Measurements from ENCODE around the gene RPS3.
"Not testable (repeated sequence)": the region's sequence is repeated elsewhere in the genome, so short reads cannot be mapped to it uniquely, and the experiment has no call there.

Gene RPS3

DNA sequence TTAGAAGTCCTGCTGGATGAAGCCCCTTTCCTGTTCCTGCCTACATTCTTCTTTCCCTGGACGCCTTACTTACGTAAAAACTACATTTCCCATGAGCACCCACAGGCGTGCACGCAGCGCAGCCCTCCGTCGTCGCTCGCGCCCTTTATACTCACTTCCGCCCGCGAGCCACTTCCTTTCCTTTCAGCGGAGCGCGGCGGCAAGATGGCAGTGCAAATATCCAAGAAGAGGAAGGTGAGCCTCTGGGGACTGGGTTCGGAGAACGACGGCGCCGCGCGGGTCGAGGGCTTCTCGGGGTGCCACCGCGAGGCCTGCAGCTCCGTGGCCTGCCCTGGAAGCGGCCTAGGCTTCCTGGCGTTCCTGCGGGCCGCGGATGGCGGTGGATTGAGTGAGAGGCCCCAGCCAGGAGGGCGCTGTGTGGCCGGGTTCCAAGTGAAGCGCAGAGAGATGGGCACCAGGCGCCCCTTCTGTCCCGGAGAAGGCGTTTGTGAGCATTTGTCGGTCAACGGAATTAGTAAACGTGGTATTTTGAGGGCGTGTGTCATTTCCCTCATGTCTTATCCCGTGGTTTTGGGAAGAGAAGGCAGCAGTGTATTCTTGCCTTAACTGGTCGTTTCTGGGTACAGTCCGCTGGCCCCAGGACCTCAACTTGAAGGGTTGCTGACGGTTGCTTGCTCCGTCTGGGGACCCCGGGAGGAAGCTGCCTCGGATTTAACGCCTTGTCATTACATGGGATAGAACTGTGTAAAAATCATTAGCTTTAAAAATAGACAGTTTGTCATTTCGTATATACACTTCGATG lies at the start of gene RPS3:
RPS3 (plus strand) TSS at position 175 of the 802 bp plus-strand sequence; CDS start at position 205, 30 bp downstream.
- peak; percentile 91 for DNase-seq

DNA sequence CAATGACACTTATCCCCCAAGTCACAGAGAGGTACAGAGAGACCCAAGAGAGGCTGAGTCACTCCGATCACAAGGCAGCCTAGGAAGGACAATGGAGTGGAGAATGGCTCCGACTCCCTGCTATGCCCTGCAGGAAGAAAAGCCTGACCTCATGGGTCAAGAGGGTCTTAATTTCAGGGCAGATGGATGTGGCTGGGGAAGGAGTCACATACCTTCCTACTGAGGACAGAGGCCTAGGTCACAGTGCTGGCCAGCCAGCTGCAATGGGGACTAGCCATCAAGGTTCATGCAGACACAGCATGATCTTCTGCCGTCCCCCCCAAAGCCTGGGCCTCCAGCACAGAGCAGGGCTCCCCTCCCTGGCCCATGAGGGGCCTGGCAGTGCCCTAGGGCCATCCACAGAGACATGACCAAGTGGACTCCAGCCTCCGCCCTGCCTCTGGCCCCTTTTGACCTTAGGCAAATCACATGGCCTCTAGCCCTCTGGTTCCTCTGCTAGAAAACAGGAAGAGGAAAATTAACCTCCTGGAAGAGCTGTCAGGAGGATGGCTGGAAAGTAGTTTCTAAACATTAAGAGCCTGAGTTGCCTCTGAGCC lies 49.7 kb upstream of the RPS3 start:
- no peak for DNase-seq

DNA sequence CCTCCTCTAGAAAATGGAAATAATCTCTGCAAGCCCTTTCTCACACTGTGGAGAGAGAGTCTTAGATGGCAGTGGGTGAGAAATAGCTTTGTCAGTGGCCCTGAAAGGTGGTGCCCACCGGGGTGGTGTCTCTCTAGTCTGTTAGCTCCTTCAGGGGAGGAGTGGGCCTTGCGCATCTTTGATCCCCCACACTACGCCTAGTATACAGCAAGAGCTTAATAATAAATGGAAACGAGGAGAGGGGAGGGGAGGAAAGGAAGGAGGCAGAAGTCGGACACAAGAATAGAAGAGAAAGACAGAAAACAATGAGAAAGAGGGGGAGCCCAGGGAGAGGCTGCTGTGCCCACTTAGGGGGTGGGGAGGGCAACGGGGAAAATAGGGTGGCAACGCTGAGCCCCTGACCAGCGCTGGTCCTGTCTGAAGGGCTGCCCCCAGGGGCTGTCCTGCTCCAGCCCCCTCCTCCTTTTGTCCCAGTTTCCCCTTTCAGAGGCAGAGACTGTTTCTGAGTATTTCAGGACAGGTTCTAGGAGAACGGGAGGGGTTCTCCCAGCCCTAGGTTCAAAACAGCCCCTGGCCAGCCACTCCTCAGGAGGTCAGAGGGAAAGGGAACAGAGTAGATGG lies 49.1 kb upstream of the RPS3 start:
- DNase-seq = no peak

DNA sequence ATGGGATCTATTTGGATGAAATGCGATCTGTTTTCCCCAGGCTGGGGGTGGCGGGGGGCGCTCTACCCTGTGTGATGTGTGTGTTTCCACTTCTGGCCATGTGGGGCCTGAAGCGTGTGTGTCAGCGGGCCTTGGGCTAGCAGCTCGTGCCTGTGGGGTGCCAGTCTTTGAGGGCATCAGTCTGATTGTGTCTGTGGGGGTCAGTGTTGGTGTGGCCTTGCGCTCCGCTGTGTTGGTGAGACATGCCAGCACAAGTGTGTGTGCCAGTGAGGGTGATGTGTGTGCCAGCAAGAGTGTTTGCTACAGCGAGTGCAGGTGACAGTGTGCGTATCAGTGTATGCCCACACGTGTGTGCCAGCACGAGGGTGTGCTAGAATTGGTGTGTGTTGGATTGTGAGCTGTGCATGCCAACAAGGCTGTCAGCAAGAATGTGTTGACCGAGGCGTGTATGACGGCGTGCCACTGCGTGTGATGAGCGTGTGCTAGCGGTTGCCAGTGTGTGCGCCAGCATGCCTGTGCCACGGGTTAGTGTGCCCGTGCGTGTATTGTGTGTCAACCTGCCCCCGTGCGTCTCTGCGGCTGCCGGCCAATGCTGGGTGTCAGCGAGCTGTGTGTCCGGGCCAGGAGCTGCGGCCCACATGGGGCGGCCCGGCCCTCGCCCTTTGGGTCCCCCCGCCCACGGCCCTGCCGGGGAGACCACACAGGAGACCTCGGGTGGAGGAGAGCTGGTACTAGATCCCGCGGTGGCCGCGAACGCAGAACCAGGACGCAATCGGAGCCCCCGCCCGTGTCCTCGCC lies 48.4 kb upstream of the RPS3 start:
- DNase-seq = no peak

DNA sequence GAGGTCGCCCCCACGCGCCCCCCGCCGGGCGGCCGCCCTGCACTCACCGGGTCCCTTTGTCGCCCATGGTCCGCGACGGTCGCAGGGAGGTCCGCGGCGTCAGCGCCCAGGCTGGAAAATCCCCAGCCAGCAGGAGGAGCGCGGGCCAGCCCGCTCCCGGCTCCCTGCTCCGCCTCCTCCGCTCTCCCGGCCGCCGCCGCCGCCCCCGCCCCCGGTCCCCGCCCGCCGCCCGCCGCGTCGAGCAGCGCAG lies 47.9 kb upstream of the RPS3 start, which contains the start of gene ARRB1:
ARRB1 (minus strand) TSS at position 121 of the 250 bp plus-strand sequence; CDS start at position 67, 54 bp downstream.
- DNase-seq = no peak

DNA sequence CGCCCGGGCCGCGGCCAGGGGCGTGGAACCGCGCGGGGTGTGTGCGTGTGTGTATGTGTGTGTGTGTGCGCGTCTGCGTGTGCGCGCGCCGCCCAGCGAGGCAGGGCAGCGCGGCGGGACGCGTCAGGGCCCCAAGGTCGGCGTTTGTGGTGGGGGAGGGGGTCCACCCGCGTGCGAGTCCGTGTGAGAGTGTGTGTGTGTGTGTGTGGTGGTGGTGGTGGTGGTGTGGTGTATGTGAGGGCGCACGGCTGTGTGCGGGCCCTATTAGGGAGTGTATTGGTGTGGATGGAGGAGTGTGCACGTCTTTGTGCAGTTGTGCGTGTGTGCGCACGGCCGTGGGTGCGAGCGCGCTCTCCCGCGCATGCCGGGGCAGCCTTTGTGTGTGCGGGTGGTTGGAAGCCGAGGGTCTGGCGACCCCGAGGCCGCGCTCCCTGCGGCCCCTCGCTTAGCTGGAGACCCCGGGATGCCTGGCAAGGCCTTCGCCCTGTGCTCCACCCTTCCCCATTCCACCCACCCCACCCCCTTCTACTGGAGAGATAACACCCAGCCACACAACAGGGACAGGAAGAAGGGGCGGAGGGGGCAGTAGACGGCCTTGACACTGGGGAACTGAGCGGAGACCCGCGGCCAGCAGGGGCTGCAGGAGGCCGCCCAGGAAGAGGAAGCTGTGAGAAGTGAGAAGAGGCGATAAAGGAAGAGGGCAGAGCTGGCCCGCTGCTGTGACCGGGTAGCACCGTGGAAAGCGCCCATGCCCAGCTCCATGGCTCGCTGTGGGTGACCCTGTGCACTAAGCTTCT lies 47.3 kb upstream of the RPS3 start:
- no peak for DNase-seq

DNA sequence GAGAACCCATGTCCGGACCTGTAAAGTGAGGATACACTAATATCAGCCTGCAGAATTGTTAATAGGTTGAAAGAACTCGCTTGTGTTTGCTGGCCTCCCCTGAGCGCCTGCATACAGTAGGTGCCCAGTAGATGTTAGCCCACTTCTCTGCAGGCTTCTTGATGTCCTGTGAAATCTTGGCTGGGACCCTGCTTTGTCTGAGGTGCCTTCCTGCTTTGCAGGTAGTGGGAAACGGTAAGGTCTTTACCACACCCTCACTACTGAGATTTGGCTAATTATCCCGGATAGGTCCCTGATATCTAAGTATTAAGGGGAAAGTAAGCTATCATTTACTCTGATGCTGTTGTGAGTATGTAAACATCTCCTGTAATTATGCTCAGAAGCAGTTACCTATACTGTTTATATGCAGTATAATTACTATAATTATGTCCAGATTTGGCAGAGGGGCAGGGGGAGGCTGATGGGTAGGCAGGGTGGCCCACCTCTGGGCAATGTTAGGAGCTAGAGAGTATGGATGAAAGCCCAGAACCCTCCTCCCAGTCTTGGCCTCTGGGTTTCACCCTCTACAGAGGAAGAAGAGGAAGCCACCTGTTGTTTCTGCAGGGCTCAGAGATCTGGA lies 46.6 kb upstream of the RPS3 start:
- DNase-seq = no peak

DNA sequence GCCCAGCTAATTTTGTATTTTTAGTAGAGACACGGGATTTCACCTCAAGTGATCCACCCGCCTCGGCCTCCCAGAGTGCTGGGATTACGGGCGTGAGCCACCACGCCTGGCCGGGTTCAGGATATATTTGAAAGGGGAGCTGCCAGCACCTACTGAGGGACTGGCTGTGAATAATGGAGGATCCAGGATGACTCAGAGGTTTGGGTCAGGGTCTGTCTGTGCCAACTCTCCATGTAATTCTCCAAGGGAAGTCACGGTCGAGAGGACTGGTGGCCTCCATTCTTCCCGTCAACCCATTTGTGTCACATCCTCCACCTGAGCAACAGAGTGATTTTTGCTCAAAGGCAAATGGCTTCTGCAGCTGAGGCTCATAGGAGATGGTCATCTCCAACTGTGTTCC lies 44.3 kb upstream of the RPS3 start:
- DNase-seq = no peak

DNA sequence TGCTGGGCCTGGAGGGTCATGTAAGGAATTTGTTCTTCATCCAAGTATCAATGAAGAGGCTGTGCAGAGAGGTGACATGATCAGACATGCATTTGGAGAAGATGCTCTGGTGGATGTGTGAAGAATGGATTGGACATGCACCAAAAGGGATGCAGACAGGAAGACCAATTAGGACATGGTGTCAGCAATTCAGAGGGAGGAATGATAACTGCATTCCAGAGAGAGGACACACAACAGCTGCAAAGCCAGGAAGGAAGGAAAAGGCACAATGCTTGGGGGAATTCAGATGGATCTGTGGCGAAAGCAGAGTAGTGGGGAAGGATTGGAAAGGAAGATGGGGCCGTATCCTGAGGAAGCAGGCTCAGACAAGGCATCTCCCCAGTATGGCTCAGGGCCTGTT lies 42.7 kb upstream of the RPS3 start:
- DNase-seq = no peak

DNA sequence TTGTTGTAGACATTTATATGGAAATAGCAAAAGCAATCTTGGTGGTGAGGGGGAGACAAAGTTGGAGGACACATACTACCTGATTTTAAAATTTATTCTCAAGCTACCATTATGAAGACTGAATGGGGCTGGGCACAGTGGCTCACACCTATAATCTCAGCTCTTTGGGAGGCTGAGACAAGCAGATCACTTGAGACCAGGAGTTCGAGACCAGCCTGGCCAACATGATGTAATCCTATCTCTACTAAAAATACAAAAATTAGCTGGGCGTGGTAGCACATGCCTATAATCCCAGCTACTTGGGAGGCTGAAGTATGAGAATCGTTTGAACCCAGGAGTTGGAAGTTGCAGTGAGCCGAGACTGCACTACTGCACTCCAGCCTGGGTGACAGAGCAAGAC lies 37.0 kb upstream of the RPS3 start:
- DNase-seq = not testable (repeated sequence)

DNA sequence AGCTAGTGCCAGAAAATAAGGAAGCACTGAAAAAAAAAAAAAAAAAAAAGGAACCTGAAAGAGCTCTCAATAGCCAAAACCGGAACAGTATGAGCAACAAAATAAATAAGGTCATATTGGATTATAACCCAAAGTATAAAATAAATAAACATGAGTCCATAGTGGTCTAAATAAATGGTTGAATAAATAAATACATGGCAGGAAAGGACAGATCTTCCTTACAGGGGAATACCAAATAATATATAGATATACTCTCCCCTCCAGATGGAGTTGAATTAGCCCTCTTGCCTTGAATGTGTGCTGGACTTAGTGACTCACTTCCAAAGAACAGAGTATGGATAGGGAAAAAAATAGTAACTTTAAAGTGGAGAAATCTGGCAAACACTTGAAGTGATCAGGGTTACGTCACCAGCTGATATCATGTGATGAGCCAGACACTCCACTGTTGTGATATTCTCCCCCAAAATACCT lies 33.6 kb upstream of the RPS3 start:
- no peak for DNase-seq

DNA sequence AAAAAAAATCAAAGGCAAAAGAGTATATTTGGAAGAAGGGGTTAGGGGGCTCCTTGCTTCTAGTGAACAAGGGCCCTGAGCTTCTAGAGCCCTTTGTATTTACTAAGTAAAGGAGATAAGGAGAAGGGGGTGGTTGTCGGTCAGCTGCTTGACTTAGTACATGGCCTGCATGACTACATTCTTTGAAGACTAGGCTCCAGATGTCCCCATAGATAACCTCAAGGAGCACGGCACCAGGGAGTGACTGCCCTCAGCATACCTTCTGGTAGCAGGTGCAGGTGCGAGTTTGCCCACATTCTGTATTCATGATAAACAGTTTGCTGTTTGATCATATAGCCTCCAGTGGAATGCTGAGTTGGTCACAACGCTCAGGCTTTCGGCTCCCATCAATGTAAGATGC lies 32.5 kb upstream of the RPS3 start:
- DNase-seq = not testable (repeated sequence)

DNA sequence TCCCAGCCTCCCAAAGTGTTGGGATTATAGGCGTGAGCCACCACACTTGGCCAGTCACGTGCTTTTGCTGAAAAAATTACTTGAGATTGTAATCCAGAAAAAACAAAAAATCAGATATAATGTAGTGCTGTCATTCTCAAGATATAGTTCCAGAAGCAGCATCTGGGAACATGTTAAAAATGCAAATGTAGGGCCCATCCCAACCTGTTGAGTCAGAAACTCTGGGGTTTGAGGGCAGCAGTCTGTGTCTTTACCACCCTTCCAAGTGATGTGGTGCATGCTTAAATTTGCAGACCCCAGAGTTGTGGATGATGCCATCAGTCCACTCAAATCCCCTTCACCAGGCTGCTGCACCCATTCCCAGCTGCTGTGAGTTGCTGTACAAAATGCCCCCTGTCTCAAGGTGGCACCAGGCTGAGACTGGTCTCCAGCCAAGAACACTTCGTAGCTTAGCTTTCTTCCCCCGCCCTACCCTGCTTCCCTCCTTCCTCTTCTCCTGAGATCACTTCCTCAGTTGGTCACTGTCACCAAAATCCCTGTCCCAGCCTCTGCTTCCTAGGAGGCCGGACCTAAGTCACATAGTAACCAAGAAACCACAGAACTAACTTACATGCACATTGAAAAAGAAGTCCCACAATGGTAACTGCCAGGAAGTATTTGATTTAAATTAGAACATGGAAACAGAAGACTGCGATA lies 29.6 kb upstream of the RPS3 start:
- no peak for DNase-seq

DNA sequence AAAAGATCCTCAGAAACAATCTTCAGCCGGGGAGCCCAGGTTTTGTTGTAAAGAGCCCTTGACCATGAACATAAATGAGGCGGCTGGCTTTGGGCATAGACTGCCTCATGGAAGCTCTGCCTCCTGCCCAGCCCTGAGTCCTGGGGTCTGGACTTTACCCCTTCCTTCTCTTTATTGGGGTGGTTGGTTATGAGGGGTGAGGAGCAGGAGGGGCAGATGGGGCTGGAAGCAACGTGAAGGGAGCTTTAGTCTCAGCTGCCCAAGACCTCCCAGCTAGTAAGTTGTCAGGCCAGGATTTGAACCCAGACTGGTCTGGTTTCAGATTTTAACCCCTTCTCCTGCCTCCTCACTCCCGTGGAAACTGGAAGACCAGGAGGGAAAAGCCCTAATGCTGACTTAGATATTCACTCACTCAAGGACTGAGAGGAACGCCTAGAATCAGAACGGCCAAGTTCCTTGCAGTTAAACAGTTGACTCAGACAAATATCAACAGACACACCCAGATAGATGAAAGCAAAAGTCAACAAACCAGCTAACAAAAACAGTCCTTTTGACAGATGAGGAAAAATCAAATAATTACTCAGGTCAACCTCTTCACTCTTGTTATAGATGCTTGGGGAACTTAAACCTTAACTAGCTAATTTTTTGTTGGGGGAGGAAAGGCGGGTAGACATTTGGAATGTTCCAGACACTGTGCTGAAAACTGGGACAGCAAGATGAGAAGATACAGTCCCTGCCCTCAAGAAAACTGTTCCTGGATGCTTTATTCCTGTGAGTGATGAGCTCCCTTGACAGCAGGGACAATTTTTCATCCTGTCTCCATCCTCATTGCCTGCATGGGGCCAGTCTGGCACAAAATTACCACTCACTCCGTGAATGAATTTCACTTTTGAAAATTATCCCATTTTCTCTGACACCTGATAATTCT lies 27.1 kb upstream of the RPS3 start:
- DNase-seq = no peak

DNA sequence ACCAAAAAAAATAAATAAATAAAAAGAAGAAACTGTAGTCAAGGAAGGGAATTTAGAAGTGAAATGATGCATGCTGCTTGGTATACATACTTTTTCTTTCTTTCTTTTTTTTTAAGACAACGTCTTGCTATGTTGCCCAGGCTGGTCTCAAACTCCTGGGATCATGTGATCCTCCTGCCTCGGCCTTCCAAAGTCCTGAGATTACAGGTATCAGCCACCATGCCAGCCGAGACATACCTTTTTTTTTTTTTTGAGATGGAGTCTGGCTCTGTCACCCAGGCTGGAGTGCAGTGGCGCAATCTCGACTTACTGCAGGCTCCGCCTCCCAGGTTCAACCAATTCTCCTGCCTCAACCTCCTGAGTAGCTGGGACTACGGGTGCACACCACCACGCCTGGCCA lies 26.1 kb upstream of the RPS3 start:
- DNase-seq = no peak

DNA sequence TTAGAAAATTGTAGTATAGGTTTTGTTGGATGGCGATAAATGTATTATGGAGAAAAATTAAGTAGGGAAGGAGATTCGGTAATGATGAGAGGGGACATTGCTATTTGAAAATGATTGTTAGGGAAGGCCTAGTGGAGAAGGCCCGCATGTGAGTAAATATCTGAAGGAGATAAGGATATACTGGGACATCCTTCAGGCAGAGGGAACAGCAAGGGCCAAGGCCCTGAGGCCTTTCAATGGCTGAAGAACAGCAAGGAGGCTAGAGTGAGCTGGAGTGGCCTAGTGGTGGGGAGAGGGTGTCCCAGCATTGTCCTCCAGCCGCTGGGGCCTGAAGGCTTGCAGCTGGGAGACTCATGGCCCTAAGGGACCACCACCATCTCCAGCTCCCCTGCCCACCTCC lies 24.7 kb upstream of the RPS3 start:
- no peak for DNase-seq

DNA sequence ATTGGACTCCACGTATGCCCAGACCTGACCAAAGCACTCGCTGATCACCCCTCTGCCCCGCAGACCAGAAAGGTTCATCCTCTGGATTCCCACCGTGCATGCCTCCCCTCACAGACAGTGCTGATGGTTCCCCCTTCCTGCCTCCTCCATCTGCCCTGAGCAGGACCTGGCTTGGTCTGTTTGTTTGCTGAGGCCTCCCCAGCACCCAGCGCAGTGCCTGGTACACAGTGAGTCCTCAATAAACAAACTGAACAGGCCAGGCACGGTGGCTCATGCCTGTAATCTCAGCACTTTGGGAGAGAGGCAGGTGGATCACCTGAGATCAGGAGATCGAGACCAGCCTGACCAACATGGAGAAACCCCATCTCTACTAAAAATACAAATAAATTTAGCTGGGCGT lies 23.7 kb upstream of the RPS3 start:
- DNase-seq = no peak

DNA sequence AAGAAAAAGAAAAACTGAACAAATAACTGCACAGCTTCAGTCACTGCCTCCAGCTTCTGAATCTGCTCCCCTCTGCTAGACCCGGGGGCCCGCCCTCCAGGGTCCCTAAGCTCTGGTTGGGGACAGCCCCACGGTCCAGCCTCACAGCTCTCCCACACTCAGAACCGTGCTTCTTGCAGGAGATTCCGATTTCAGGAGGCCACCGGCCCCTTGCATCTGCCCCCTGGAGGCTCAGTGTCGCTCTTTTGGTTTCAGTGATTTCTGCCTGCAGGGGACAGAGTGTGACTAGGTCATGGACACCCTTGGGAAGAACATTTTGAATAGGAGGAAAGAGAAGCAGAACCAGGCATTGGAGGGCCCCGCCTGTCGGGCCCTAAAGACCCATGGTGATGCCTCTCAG lies 23.1 kb upstream of the RPS3 start:
- DNase-seq = no peak

DNA sequence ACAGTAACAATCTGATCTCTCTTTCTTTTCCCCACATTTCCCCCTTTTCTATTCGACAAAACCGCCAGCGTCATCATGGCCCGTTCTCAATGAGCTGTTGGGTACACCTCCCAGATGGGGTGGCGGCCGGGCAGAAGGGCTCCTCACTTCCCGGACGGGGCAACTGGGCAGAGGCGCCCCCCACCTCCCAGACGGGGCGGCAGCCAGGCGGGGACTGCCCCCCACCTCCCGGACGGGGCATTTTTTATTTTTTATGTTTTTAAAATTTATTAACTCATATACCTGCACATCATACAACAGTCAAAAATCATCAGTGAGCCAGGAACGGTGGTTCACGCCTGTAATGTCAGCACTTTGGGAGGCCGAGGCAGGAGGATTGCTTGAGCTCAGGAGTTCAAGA lies 20.5 kb upstream of the RPS3 start:
- not testable (repeated sequence) for DNase-seq

DNA sequence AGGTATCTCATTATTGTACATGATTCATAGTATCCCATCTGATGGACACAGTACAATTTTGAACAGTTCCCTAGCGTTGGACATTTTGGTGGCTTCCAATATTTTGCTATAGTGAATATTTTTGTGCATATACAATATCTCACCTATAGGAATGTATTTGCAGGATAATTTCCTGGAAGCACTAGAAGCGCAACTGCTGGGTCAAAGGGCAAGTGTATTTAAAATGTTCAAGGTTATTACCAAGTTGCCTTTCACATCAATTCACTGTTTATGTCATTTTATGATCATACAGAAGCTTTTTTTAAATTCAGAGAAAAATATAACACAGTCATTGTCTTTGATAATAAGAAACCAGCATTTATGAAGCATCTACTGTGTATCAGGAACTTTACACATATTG lies 19.1 kb upstream of the RPS3 start:
- no peak for DNase-seq
